HepG2 (cell line): ENCODE data around the gene RTP3. TPM values are rescaled to one million over a fixed set of nuclear protein-coding genes. Genes with fewer than 3 reads are reported as not detected.

ENCODE experiments used
- ATAC-seq: fragments of 200-7000 bp; cut with Tn5 transposase; 3 replicates; pipeline ENCODE4 v1.9.1; 2020; ENCODE audit warnings: mild to moderate bottlenecking, moderate library complexity
- Bru-seq: library from RNA; stranded (reverse); fragments of 400-500 nt; gene quantifications from one replicate; lab custom pipeline; 2021; lab: Mats Ljungman, UMichigan
- BruChase-seq, 2 experiments: library from RNA; stranded (reverse); fragments of 400-500 nt; gene quantifications; one replicate each; lab custom pipeline; 2021; lab: Mats Ljungman, UMichigan
- BruUV-seq: library from RNA; stranded (reverse); fragments of 400-500 nt; replicated peaks from 2 replicates; lab custom pipeline; 2021; lab: Mats Ljungman, UMichigan
- CTCF ChIA-PET: fragments of 300-600 bp; formaldehyde crosslinking; extraction: SDS; loops from one replicate; lab custom pipeline; 2021; ENCODE audit warnings: low total read pairs, inconsistent platforms, low intra/inter-chr PET ratio; lab: Yijun Ruan, JAX
- POLR2A ChIA-PET: fragments of 350-600 bp; sonication (Branson Sonifier 250); formaldehyde crosslinking; loops from one replicate; lab custom pipeline; 2020; ENCODE audit warnings: antibody characterized with exemption, inconsistent platforms; lab: Yijun Ruan, JAX
- DNase-seq: peaks from one replicate; pipeline ENCODE4 v3.0.0-alpha.2; 2015; ENCODE audit warnings: low spot score
- FAIRE-seq: peaks from 3 replicates; lab custom pipeline; 2011; peaks lifted over from hg19 to GRCh38; lab: Jason Lieb, UNC
- H2AFZ ChIP-seq: one replicate; pipeline ENCODE4 v1.6.1; 2011; ENCODE audit warnings: low read length, inconsistent platforms
- H3K27ac ChIP-seq: fragments of 300-600 bp; 3 replicates; pipeline ENCODE4 v1.8.0; 2011; ENCODE audit warnings: mixed run types, mild to moderate bottlenecking, mixed read lengths, low read length, inconsistent platforms; ENCODE audit not compliant: insufficient read depth; ENCODE audit errors: extremely low read length
- H3K27me3 ChIP-seq, 2 experiments: fragments of 200-600 bp in 1 of 2; 2 replicates in 1 of 2; 3 replicates in 1 of 2; pipeline versions ENCODE4 v1.6.0 to v1.8.0; 2011; ENCODE audit warnings: low read length in 2 of 2, mild to moderate bottlenecking in 2 of 2, moderate library complexity in 2 of 2, inconsistent platforms in 1 of 2; ENCODE audit not compliant: insufficient read depth in 2 of 2, control insufficient read depth in 1 of 2
- H3K36me3 ChIP-seq, 2 experiments: fragments of 200-600 bp in 1 of 2; replicated peaks in 1 of 2; 2 replicates in 1 of 2; 3 replicates in 1 of 2; pipeline versions ENCODE4 v1.5.1 to v1.8.0; 2011; ENCODE audit warnings: low read length in 2 of 2, inconsistent platforms in 1 of 2; ENCODE audit not compliant: insufficient read depth in 2 of 2, control insufficient read depth in 1 of 2
- H3K4me1 ChIP-seq: 2 replicates; pipeline ENCODE4 v1.5.1; 2012; ENCODE audit warnings: low read length, inconsistent platforms; ENCODE audit not compliant: insufficient read depth
- H3K4me2 ChIP-seq: 2 replicates; pipeline ENCODE4 v1.6.0; 2011; ENCODE audit warnings: low read depth, low read length, inconsistent platforms
- H3K4me3 ChIP-seq, 3 experiments: fragments of 200-600 bp in 1 of 3; sonication (generic), shearing (Covaris generic) in 1 of 3; replicated peaks in 1 of 3; 2 replicates each; pipeline ENCODE4 v1.5.1; 2011 to 2016; ENCODE audit warnings: low read length in 3 of 3, inconsistent platforms in 2 of 3, low read depth in 2 of 3, mild to moderate bottlenecking in 2 of 3, control low read depth in 1 of 3, mixed read lengths in 1 of 3; ENCODE audit not compliant: insufficient read depth in 1 of 3
- H3K79me2 ChIP-seq: one replicate; pipeline ENCODE4 v1.6.1; 2011; ENCODE audit warnings: low read length, inconsistent platforms; ENCODE audit not compliant: insufficient read depth
- H3K9ac ChIP-seq: 2 replicates; pipeline ENCODE4 v1.6.0; 2011; ENCODE audit warnings: mild to moderate bottlenecking, low read depth, low read length, inconsistent platforms; ENCODE audit not compliant: insufficient read depth
- H3K9me3 ChIP-seq: 2 replicates; pipeline ENCODE4 v1.5.1; 2012; ENCODE audit warnings: mild to moderate bottlenecking, low read length
- H4K20me1 ChIP-seq: 2 replicates; pipeline ENCODE4 v1.6.0; 2011; ENCODE audit warnings: inconsistent platforms, mild to moderate bottlenecking, low read length, moderate library complexity; ENCODE audit not compliant: insufficient read depth
- ATF4 ChIP-seq, 2 experiments: fragments of 450-650 bp in 1 of 2; sonication (generic) in 1 of 2; formaldehyde crosslinking; IDR thresholded peaks; 2 replicates each; pipeline versions ENCODE4 v1.5.0 to v1.8.0; 2020 to 2022; ENCODE audit warnings: mild to moderate bottlenecking in 1 of 2, missing genetic modification reagents in 1 of 2
- KLF9 ChIP-seq: IDR thresholded peaks from 2 replicates; pipeline ENCODE4 v1.6.1; 2016; ENCODE audit warnings: low read depth
- SALL2 ChIP-seq: sonication (generic); formaldehyde crosslinking; IDR thresholded peaks from 2 replicates; pipeline ENCODE4 v1.8.1; 2023; ENCODE audit warnings: mild to moderate bottlenecking, missing genetic modification reagents, inconsistent platforms
- ZBTB2 ChIP-seq: sonication (generic); formaldehyde crosslinking; IDR thresholded peaks from 2 replicates; pipeline ENCODE4 v1.8.0; 2022; ENCODE audit warnings: low read depth, missing genetic modification reagents
- ZNF776 ChIP-seq: sonication (generic); formaldehyde crosslinking; IDR thresholded peaks from 2 replicates; pipeline ENCODE4 v1.4.0; 2020; ENCODE audit warnings: mild to moderate bottlenecking, missing genetic modification reagents
- WGBS: methylation state at CpG from one replicate; pipeline ENCODE4 v1.1.6; 2017; ENCODE audit warnings: low lambda C conversion rate; 5-methylcytosine and 5-hydroxymethylcytosine counted together
- in situ Hi-C: cut with HindIII; loops from 2 replicates; pipeline ENCODE4 v1.10.0; 2017; ENCODE audit warnings: low pct_unique_long_range_greater_than_20kb; ENCODE audit not compliant: extremely low pct_ligation_motif_present
- intact Hi-C: fragments of 100-400 bp; cut with micrococcal nuclease; formaldehyde crosslinking; loops from one replicate; pipeline ENCODE4 v1.10.0; 2022; ENCODE audit not compliant: unreplicated experiment
- long read RNA-seq, 2 experiments: library from RNA in 1 of 2; library from polyadenylated mRNA in 1 of 2; stranded (forward) in 1 of 2; unstranded in 1 of 2; transcript quantifications; one replicate each; pipeline ENCODE4 v2.0.0, GENCODE V29; 2019 to 2022
- polyA minus RNA-seq, 3 experiments: library from RNA; depleted of rRNA, polyadenylated mRNA; stranded (reverse); fragments of >200 nt; gene quantifications; 2 replicates each; pipeline ENCODE4 v1.2.3, GENCODE V29; 2011; ENCODE audit warnings: low replicate concordance in 1 of 3
- polyA plus RNA-seq, 8 experiments: library from polyadenylated mRNA; depleted of rRNA in 3 of 8; stranded (reverse) in 7 of 8; unstranded in 1 of 8; fragments of >200 nt; fragmentation: Illumina TruSeq in 4 of 8; extraction: Trizol in 4 of 8; gene quantifications; 2 replicates each; pipeline versions ENCODE4 v1.2.1 to v1.2.3, GENCODE V29; 2011 to 2016; ENCODE audit warnings: low read depth in 4 of 8, missing spikeins in 1 of 8, mixed read lengths in 1 of 8; ENCODE audit not compliant: insufficient read depth in 1 of 8
- total RNA-seq, 5 experiments: library from RNA; depleted of rRNA; stranded (reverse); fragments of >200 nt; fragmentation: Illumina TruSeq; extraction: Trizol; gene quantifications; 2 replicates each; pipeline ENCODE4 v1.2.3, GENCODE V29; 2016; ENCODE audit warnings: low read depth in 1 of 5

The RTP3 gene
- 0.09 TPM in 1 of 2 replicates, not detected in the other for total RNA-seq (2016; rRNA removed; fragmentation: Illumina TruSeq; extraction: Trizol)
- not detected in 2 replicates for total RNA-seq (2016; cell fraction: cytosol; rRNA removed; fragmentation: Illumina TruSeq; extraction: Trizol; ENCODE audit: low read depth)
- not detected in 2 replicates for total RNA-seq (2016; cell fraction: insoluble cytoplasmic fraction; rRNA removed; fragmentation: Illumina TruSeq; extraction: Trizol)
- not detected in 2 replicates for total RNA-seq (2016; cell fraction: membrane; rRNA removed; fragmentation: Illumina TruSeq; extraction: Trizol)
- total RNA-seq (2016; cell fraction: nucleus; rRNA removed; fragmentation: Illumina TruSeq; extraction: Trizol), result not detected in 2 replicates
- polyA plus RNA-seq (2011; rRNA removed), result not detected in 2 replicates
- polyA plus RNA-seq (2011; cell fraction: cytosol; rRNA removed), result 0.05 and 0.06 TPM in 2 replicates
- polyA plus RNA-seq (2011; cell fraction: nucleus; rRNA removed), result not detected in 2 replicates
- 0.13 TPM in 1 of 2 replicates, not detected in the other for polyA plus RNA-seq (2012)
- not detected in 2 replicates for polyA plus RNA-seq (2016; cell fraction: cytosol; fragmentation: Illumina TruSeq; extraction: Trizol; ENCODE audit: low read depth)
- not detected in 2 replicates for polyA plus RNA-seq (2016; cell fraction: insoluble cytoplasmic fraction; fragmentation: Illumina TruSeq; extraction: Trizol; ENCODE audit: low read depth)
- polyA plus RNA-seq (2016; cell fraction: membrane; fragmentation: Illumina TruSeq; extraction: Trizol; ENCODE audit: low read depth), result not detected in 2 replicates
- polyA plus RNA-seq (2016; cell fraction: nucleus; fragmentation: Illumina TruSeq; extraction: Trizol; ENCODE audit: insufficient read depth, low read depth), result not detected in 2 replicates
- polyA minus RNA-seq (2011; rRNA and poly(A)+ RNA removed; ENCODE audit: low replicate concordance), result not detected in 2 replicates
- polyA minus RNA-seq (2011; cell fraction: cytosol; rRNA and poly(A)+ RNA removed), result not detected in 2 replicates
- not detected in 2 replicates for polyA minus RNA-seq (2011; cell fraction: nucleus; rRNA and poly(A)+ RNA removed)
- Bru-seq, nascent RNA, result not detected
- BruChase-seq, experiment 1, labeled RNA remaining after a 6-hour chase, result percentile 16 among the genes with signal in this experiment
- BruChase-seq, experiment 2, labeled RNA remaining after a 2-hour chase, result not detected
- long read RNA-seq, experiment 1, result 0 reads
- long read RNA-seq, experiment 2, result 0 reads

DNA sequence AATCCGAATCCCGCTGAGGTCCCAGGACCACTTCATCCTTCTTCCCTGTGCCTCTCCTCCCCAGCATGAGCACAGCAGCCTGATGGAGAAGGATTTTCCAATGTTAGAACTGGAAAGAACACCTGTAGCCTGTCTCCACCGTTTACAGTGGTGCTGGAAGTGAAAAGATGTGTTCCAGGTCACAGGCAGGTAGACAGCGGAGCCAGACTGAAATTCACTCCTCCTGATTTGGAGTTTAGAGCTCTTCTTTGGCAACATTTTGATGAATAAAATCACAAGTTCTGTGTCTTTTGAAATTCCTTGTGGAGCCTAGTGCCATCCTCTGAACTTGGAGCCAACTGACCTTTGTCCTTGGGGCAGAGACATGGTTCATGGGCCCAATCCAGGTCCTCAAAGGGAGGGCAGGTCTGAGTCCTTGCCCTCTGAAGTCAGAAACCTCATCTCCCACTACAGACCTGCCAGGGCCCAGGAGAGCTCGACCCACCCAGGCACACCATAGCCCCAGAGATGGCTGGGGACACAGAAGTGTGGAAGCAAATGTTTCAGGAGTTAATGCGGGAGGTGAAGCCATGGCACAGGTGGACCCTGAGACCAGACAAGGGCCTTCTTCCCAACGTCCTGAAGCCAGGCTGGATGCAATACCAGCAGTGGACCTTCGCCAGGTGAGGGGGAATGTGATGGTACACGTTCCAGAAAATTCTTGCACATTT lies at the start of gene RTP3:
Gene RTP3, plus strand, starts transcription at position 421 of the 710 bp plus-strand sequence. Its CDS starts 87 bp downstream, at position 508.
- intact Hi-C loops, result no loop called here
- peak within 1 kb of the TSS; percentile 34 for H3K4me2 ChIP-seq

More for the DNA sequence above, at the start of gene RTP3:
- Histone ChIP-seq H4K20me1 (0 out of 2 replicates have a peak, but pooled peaks cover 3% of the 10 kb centered on the region), H3K4me1 (peaks cover 13% of the 10 kb centered on the region), H2AFZ (no peak within 1 kb of the TSS), H3K4me3 (no peak within 1 kb of the TSS), H3K27ac (no peak within 1 kb of the TSS), H3K79me2 (no peaks in the 10 kb centered on the region), H3K27me3 (peaks cover 0 to 1% of the 10 kb centered on the region in 2 experiments; a peak in 2 of 5 replicates), H3K9me3 (no peaks in the 10 kb centered on the region), H3K36me3 (no peaks in the 10 kb centered on the region), H3K9ac (no peak within 1 kb of the TSS)
- ChIA-PET CTCF (interaction anchor here (1.3 kb wide), 1 partner anchor 9 kb away, joined by 3 read pairs; no protein-coding TSS in a partner anchor), POLR2A (no interaction called here)
- no peak for TF ChIP-seq SALL2 (CRISPR knock-in tag)
- TF ChIP-seq KLF9 (CRISPR knock-in tag), result no peak
- no peak for TF ChIP-seq ZNF776 (CRISPR knock-in tag)
- TF ChIP-seq ZBTB2 (CRISPR knock-in tag), result no peak
- 0 out of 4 replicates have a peak, but pooled peaks of 1 of the 2 experiments have one; percentile 7 for TF ChIP-seq ATF4 (CRISPR knock-in tag; IDR thresholded peaks at IDR 0.05)
- no TSS peak for BruUV-seq
- ATAC-seq (peak; percentile 43), FAIRE-seq (no peak), DNase-seq (no peak)
- WGBS, result 30% methylated on average over 6 of the region's 9 CpGs
- in situ Hi-C loops, result no loop called here
